Stimulated activated effector memory CD8-positive, alpha-beta T cell treated with anti-CD3 and anti-CD28 coated beads, Interleukin-12 subunit alpha, Interleukin-12 subunit beta, amount 100 ng/mL, for 72 hours (primary cell): ENCODE measurements around the gene SUCLG2.
"Not testable (repeated sequence)": the region's sequence is repeated elsewhere in the genome, so short reads cannot be mapped to it uniquely, and the experiment has no call there.

ENCODE experiments used
- ATAC-seq: fragments of 150-1000 bp; cut with Tn5 transposase; 2 replicates; pipeline ENCODE4 v1.10.0; 2021
- DNase-seq, 2 donors: peaks; one replicate each; pipeline ENCODE4 v3.0.0; 2021 to 2022; ENCODE audit warnings: low spot score in 2 of 2
- H3K27ac Mint-ChIP-seq: one replicate; pipeline ENCODE4 v1.8.0; 2022; ENCODE audit warnings: mild to moderate bottlenecking, mixed read lengths
- H3K36me3 Mint-ChIP-seq: one replicate; pipeline ENCODE4 v1.8.0; 2022; ENCODE audit warnings: mild to moderate bottlenecking, mixed read lengths
- H3K4me1 Mint-ChIP-seq: one replicate; pipeline ENCODE4 v1.8.0; 2022; ENCODE audit warnings: mixed read lengths
- H3K4me3 Mint-ChIP-seq: one replicate; pipeline ENCODE4 v1.8.0; 2022; ENCODE audit warnings: mild to moderate bottlenecking, mixed read lengths
- H3K9me3 Mint-ChIP-seq: one replicate; pipeline ENCODE4 v1.8.0; 2022; ENCODE audit warnings: mixed read lengths

Gene SUCLG2

DNA sequence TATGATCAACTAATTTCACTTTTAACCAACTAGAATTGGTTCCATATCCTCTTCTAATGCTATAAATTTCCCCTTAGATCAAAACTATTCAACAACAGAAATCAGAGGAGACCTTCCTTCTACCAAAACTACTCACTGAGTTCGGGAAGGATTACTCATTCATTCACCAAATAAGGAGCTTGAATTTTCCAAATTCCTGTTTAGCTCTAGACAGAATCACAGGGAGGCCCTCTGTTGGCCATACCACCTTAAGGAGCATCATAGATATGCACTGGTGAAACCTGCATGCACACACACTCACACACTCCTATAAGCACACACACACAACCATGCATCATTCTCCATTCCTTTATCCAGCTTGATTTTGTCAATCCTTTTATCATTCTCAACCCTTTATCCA is 49.0 kb downstream of the SUCLG2 start:
- DNase-seq (no peak), ATAC-seq (no peak)
- peak overlapping the region; percentile 41 for H3K27ac Mint-ChIP-seq

GRCh38 chr3:67602816-67603215 is 51.6 kb downstream of the SUCLG2 start:
- Mint-ChIP-seq H3K27ac (no peak overlapping the region), H3K9me3 (no peaks in the 10 kb centered on the region), H3K36me3 (peaks cover 45% of the 10 kb centered on the region), H3K4me3 (no peak overlapping the region), H3K4me1 (peaks cover 43% of the 10 kb centered on the region)
- no peak for DNase-seq
- no peak for ATAC-seq

More for the DNA sequence above, 49.0 kb downstream of the SUCLG2 start:
- Mint-ChIP-seq H3K9me3 (no peaks in the 10 kb centered on the region), H3K4me3 (no peak overlapping the region), H3K36me3 (peaks cover 61% of the 10 kb centered on the region), H3K4me1 (peaks cover 32% of the 10 kb centered on the region)

- DNase-seq = no peak
- peak overlapping the region; percentile 8 for H3K27ac Mint-ChIP-seq
- no peaks in the 10 kb centered on the region for H3K9me3 Mint-ChIP-seq
- H3K4me3 Mint-ChIP-seq = no peak overlapping the region
- H3K36me3 Mint-ChIP-seq = peaks cover 39% of the 10 kb centered on the region
- H3K4me1 Mint-ChIP-seq = peaks cover 46% of the 10 kb centered on the region
- no peak for ATAC-seq
These were observed 52.3 kb downstream of the SUCLG2 start for GRCh38 chr3:67601919-67602608.

DNA sequence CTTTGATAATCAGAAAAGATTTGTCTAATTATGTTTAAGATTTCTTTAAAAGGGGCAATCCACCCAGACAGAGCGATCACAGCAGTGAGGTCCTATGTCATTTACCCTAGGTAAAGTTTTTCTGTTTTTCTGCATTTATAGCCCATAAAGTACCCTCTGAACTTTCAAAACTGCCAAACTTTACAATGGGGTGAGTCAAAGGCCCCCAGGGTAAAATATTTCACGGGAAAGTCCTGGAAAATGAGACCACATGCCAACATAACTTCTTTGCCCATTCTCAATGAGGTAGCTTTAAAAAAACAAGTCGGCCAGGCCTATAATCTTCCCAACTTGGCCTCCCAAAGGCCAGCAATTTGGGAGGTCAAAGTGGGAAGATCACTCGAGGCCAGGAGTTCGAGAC is 53.0 kb downstream of the SUCLG2 start:
- peaks cover 53% of the 10 kb centered on the region for H3K4me1 Mint-ChIP-seq
- H3K4me3 Mint-ChIP-seq = no peak overlapping the region
- ATAC-seq = no peak
- DNase-seq = no peak
- no peak overlapping the region for H3K27ac Mint-ChIP-seq
- H3K36me3 Mint-ChIP-seq = peaks cover 38% of the 10 kb centered on the region
- no peaks in the 10 kb centered on the region for H3K9me3 Mint-ChIP-seq

- peaks cover 23% of the 10 kb centered on the region for H3K36me3 Mint-ChIP-seq
- no peak for ATAC-seq
- H3K4me3 Mint-ChIP-seq = no peak overlapping the region
- H3K4me1 Mint-ChIP-seq = peaks cover 47% of the 10 kb centered on the region
- H3K9me3 Mint-ChIP-seq = no peaks in the 10 kb centered on the region
- H3K27ac Mint-ChIP-seq = no peak overlapping the region
- no peak for DNase-seq
These were observed 54.6 kb downstream of the SUCLG2 start for GRCh38 chr3:67599821-67600220.

DNA sequence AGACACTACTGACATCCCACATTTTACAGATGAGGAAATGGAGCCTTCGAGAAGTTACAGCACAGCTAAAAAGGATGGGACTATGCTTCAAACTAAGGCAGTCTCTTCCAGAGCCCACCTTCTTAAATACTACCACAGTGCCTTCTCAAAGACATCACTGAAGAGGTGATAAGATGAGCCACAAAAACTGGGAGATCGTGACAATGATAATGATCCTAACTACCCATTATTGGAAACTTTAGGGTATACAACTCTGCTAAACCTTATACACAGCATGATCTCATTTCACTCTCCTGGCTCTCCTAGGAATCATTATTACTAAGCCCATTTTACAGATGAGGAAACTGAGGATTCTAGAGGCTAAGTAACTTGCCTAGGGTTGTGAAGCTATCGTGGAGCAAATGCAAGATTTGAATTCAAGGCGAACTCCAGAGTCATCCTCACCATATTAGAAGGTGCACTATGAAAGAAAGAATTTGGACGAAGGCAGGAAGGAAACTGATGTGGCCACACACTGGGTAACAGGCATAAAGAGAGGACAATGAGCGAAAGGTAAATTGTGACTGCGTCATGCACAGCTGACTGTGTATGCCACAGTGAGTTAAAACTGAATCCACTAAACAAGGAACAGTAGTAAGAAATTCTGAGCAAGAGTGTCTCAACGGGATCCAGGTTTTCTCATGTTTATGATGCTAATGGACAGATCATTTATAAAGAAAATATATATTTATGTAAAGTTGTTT is 55.4 kb downstream of the SUCLG2 start:
- no peak for DNase-seq
- Mint-ChIP-seq H3K4me3 (no peak overlapping the region), H3K9me3 (no peaks in the 10 kb centered on the region), H3K4me1 (peaks cover 49% of the 10 kb centered on the region), H3K27ac (no peak overlapping the region), H3K36me3 (peaks cover 20% of the 10 kb centered on the region)
- ATAC-seq = no peak

DNA sequence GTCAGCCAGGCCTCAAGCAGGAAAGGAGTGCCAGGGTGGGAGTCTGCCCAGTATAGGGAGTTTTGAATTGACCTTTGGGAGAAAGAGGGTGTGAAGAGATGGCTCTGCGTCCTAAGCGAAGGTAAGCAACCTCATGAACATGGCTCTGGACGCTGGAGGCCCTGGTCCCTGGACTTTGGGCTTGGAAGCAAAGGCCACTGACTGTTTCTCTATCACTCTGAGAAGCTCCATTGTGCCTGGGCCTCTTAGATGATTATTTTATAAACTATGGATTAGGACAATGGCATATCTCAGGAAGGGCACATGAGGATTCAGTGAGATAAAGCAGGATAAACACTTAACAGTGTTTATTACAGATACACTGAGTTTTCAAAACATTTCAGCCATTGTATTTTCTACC is 59.0 kb downstream of the SUCLG2 start:
- H3K36me3 Mint-ChIP-seq = peaks cover 16% of the 10 kb centered on the region
- ATAC-seq = no peak
- H3K4me1 Mint-ChIP-seq = peaks cover 48% of the 10 kb centered on the region
- DNase-seq = no peak
- no peak overlapping the region for H3K4me3 Mint-ChIP-seq
- no peaks in the 10 kb centered on the region for H3K9me3 Mint-ChIP-seq
- no peak overlapping the region for H3K27ac Mint-ChIP-seq

DNA sequence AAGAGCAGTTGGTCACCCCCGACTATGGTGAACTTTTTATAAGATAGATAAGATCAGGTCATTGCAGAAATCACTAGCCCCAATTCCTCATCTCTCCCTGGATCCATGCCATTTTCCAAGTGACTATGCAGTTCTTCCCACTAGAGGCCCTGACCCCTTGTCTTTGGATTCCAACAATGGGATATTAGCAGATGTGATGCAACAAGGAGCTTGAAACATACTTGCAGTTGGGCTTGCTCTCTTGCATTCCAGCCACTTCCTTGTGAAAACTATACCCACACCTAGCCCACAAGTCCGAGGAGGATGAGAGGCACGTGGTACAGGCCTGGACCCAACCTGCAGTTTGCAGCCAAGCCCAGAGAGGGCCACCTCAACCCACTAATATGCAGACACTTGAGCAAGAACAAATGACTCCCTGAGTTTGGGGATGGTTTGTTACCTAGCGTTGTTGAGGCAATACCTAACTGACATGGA is 60.6 kb downstream of the SUCLG2 start:
- Mint-ChIP-seq H3K36me3 (peaks cover 6% of the 10 kb centered on the region), H3K4me1 (peaks cover 46% of the 10 kb centered on the region), H3K9me3 (no peaks in the 10 kb centered on the region), H3K4me3 (no peak overlapping the region), H3K27ac (peak overlapping the region; percentile 32)
- ATAC-seq (peak; percentile 69), DNase-seq (no peak)

DNA sequence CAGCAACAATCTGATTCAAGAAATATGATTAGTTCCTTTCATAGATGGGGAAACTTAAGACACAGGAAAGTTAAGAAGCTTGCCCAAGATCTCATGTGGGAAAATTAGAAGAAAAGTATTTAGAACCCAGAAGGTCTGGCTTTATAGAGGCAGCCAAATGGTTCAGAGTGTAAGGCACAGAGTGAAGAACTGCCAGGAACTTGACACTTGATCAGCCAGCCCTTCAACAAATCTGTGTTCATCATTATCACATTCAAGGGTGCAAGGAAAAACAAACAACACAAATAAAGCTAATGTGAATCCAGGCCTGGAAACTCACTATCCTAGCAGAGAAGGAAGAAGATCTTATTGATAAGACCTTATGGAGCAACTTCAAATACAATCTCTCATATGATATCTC is 62.4 kb downstream of the SUCLG2 start:
- Mint-ChIP-seq H3K27ac (no peak overlapping the region), H3K4me3 (no peak overlapping the region), H3K36me3 (peaks cover 6% of the 10 kb centered on the region), H3K9me3 (no peaks in the 10 kb centered on the region), H3K4me1 (peaks cover 40% of the 10 kb centered on the region)
- DNase-seq (no peak), ATAC-seq (no peak)

- Mint-ChIP-seq H3K4me3 (no peak overlapping the region), H3K36me3 (no peaks in the 10 kb centered on the region), H3K4me1 (peaks cover 36% of the 10 kb centered on the region), H3K27ac (no peak overlapping the region), H3K9me3 (peaks cover 2% of the 10 kb centered on the region)
- DNase-seq = no peak
- no peak for ATAC-seq
These were observed 66.6 kb downstream of the SUCLG2 start for GRCh38 chr3:67587811-67588210.

- no peak for DNase-seq
- Mint-ChIP-seq H3K4me3 (no peak overlapping the region), H3K9me3 (peaks cover 2% of the 10 kb centered on the region), H3K27ac (no peak overlapping the region), H3K36me3 (no peaks in the 10 kb centered on the region), H3K4me1 (peaks cover 39% of the 10 kb centered on the region)
- no peak for ATAC-seq
These were observed 67.1 kb downstream of the SUCLG2 start for GRCh38 chr3:67587301-67587700.

DNA sequence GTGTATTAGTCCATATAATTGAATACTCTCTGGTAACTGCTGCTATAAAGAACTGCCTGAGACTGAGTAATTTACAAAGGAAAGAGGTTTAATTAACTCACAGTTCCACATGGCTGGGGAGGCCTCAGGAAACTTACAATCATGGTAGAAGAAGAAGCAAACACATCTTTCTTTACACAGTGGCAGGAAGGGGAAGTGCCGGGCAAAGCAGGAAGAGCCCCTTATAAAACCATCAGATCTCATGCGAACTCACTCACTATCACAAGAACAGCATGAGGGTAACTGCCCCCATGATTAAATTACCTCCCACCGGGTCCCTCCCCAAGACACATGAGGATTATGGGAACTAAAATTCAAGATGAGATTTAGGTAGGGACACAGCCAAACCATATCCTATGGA is 69.8 kb downstream of the SUCLG2 start:
- not testable (repeated sequence) for DNase-seq, H3K36me3 Mint-ChIP-seq, ATAC-seq, H3K27ac Mint-ChIP-seq, H3K9me3 Mint-ChIP-seq, H3K4me3 Mint-ChIP-seq
- H3K4me1 Mint-ChIP-seq = peaks cover 33% of the 10 kb centered on the region

DNA sequence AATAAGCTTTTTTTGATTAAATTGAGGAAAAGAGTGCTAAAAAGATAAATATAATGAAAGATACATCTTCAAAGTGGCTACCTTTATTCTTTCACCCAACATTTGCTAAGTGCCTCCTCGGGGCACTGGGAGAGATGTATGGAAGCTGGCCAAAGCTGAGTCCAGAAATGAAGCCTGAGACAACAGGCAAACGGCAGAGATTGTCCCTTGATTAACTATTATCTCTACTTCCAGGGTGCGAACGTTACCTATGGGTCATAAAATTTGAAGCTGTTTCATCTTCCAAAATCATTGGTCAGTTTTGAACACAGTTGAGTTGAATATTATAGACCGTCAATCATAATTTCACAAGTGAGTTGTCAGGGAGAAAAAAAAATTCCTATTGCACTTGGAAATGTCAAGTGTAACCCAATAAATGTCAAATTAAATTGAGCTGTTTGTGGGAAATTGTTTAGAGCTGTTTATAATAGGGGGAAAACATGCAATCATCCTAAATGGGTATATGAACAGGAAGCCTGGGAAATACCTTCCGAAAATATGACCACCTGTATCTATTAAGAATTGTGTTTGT is 73.9 kb downstream of the SUCLG2 start:
- H3K4me3 Mint-ChIP-seq = no peak overlapping the region
- DNase-seq (no peak), ATAC-seq (no peak)
- H3K4me1 Mint-ChIP-seq = peaks cover 23% of the 10 kb centered on the region
- H3K27ac Mint-ChIP-seq = no peak overlapping the region
- no peaks in the 10 kb centered on the region for H3K36me3 Mint-ChIP-seq
- H3K9me3 Mint-ChIP-seq = peaks cover 2% of the 10 kb centered on the region

DNA sequence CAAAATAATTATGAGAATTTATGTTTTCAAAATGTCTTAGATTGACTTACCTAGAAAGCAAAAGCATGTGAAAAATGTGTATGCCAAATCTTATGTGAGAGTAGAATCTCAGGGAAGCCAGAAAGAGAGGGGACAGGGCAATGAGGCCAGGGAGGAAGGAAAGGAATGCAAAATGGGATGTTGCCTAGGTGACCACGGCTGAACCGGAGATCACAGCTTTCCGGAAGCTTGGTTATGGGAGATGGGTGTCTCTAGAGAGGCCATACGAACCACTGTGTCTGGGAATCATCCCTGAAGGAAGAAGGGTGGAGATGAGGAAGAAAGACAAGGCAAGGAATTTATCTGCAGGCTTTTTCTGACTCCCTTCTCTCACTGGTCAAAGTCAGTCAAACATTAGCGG is 76.0 kb downstream of the SUCLG2 start:
- no peak for ATAC-seq
- Mint-ChIP-seq H3K36me3 (no peaks in the 10 kb centered on the region), H3K27ac (no peak overlapping the region), H3K9me3 (no peaks in the 10 kb centered on the region), H3K4me3 (no peak overlapping the region), H3K4me1 (peaks cover 21% of the 10 kb centered on the region)
- DNase-seq = no peak

- H3K36me3 Mint-ChIP-seq = peaks cover 5% of the 10 kb centered on the region
- no peak for ATAC-seq
- no peak overlapping the region for H3K27ac Mint-ChIP-seq
- no peaks in the 10 kb centered on the region for H3K9me3 Mint-ChIP-seq
- no peak overlapping the region for H3K4me3 Mint-ChIP-seq
- DNase-seq = no peak
- peaks cover 24% of the 10 kb centered on the region for H3K4me1 Mint-ChIP-seq
These were observed 78.0 kb downstream of the SUCLG2 start for GRCh38 chr3:67576441-67576840.

- peaks cover 26% of the 10 kb centered on the region for H3K4me1 Mint-ChIP-seq
- peaks cover 3% of the 10 kb centered on the region for H3K9me3 Mint-ChIP-seq
- ATAC-seq (no peak), DNase-seq (no peak)
- H3K4me3 Mint-ChIP-seq = no peak overlapping the region
- peaks cover 5% of the 10 kb centered on the region for H3K36me3 Mint-ChIP-seq
- no peak overlapping the region for H3K27ac Mint-ChIP-seq
These were observed 85.1 kb downstream of the SUCLG2 start for GRCh38 chr3:67569324-67569723.
